A673 (cell line): ENCODE measurements around the gene SRSF4.

Experiments
- CTCF ChIP-seq: fragments of 300-800, 200-600 bp; sonication (generic); conservative IDR thresholded peaks from 2 replicates; pipeline ENCODE4 v1.5.1; 2017; ENCODE audit warnings: low read depth, mild to moderate bottlenecking, antibody characterized with exemption, low read length, moderate library complexity, mixed read lengths
- EZH2 ChIP-seq: fragments of 200-600 bp; sonication (generic); IDR thresholded peaks from 2 replicates; pipeline ENCODE4 v1.6.1; 2017; ENCODE audit warnings: borderline replicate concordance, low read depth, mild to moderate bottlenecking, mixed read lengths, antibody characterized with exemption, low read length; ENCODE audit not compliant: poor library complexity, severe bottlenecking

- TF ChIP-seq CTCF (no peak), EZH2 (no peak)
These were observed 19.9 kb upstream of the SRSF4 start for GRCh38 chr1:29201595-29202051.
